A673 (cell line): Measurements from ENCODE around the gene AKAP12. TPM values are rescaled to one million over a fixed set of nuclear protein-coding genes. Genes with fewer than 3 reads are reported as not detected.
"Not testable (repeated sequence)": the region's sequence is repeated elsewhere in the genome, so short reads cannot be mapped to it uniquely, and the experiment has no call there.

Experiments
- BruUV-seq: library from RNA; stranded (reverse); fragments of 400-500 nt; replicated peaks from 2 replicates; lab custom pipeline; 2021; lab: Mats Ljungman, UMichigan
- CTCF ChIA-PET: fragments of 300-600 bp; sonication (Branson Sonifier 250); formaldehyde crosslinking; loops from one replicate; lab custom pipeline; 2022; ENCODE audit warnings: antibody characterized with exemption; lab: Charles Lee
- POLR2A ChIA-PET: fragments of 300-600 bp; sonication (Branson Sonifier 250); formaldehyde crosslinking; loops from one replicate; lab custom pipeline; 2022; ENCODE audit warnings: antibody characterized with exemption; ENCODE audit not compliant: low non-redundant PET; lab: Charles Lee
- DNase-seq: peaks from one replicate; pipeline ENCODE4 v3.0.0-alpha.2; 2015; ENCODE audit warnings: low spot score
- H3K27ac ChIP-seq: fragments of 200-600 bp; sonication (generic); 2 replicates; pipeline ENCODE4 v1.5.1; 2016; ENCODE audit warnings: mixed run types, low read depth, mild to moderate bottlenecking, mixed read lengths, antibody characterized with exemption, low read length; ENCODE audit not compliant: poor library complexity, severe bottlenecking
- H3K27me3 ChIP-seq: fragments of 200-600 bp; sonication (generic); replicated peaks from 2 replicates; pipeline ENCODE4 v1.6.1; 2017; ENCODE audit warnings: mixed run types, low read depth, mild to moderate bottlenecking, mixed read lengths, antibody characterized with exemption, low read length; ENCODE audit not compliant: insufficient read depth, poor library complexity
- H3K36me3 ChIP-seq: fragments of 200-600 bp; sonication (generic); 2 replicates; pipeline ENCODE4 v1.6.1; 2016; ENCODE audit warnings: mixed run types, mild to moderate bottlenecking, mixed read lengths, antibody characterized with exemption, low read length; ENCODE audit not compliant: insufficient read depth, poor library complexity, severe bottlenecking
- H3K4me1 ChIP-seq: fragments of 200-600 bp; sonication (generic); 2 replicates; pipeline ENCODE4 v1.6.1; 2017; ENCODE audit warnings: mixed run types, mild to moderate bottlenecking, mixed read lengths, antibody characterized with exemption, low read length; ENCODE audit not compliant: insufficient read depth, poor library complexity, severe bottlenecking
- H3K4me3 ChIP-seq: fragments of 200-600 bp; sonication (generic); 2 replicates; pipeline ENCODE4 v1.5.1; 2016; ENCODE audit warnings: low read depth, mixed run types, mild to moderate bottlenecking, mixed read lengths, low read length; ENCODE audit not compliant: poor library complexity, severe bottlenecking
- H3K9me3 ChIP-seq: fragments of 200-600 bp; sonication (generic); 2 replicates; pipeline ENCODE4 v1.6.1; 2016; ENCODE audit warnings: mixed run types, low read depth, mild to moderate bottlenecking, mixed read lengths, antibody characterized with exemption, low read length; ENCODE audit not compliant: poor library complexity, severe bottlenecking
- CTCF ChIP-seq: fragments of 300-800, 200-600 bp; sonication (generic); conservative IDR thresholded peaks from 2 replicates; pipeline ENCODE4 v1.5.1; 2017; ENCODE audit warnings: low read depth, mild to moderate bottlenecking, antibody characterized with exemption, low read length, moderate library complexity, mixed read lengths
- EZH2 ChIP-seq: fragments of 200-600 bp; sonication (generic); IDR thresholded peaks from 2 replicates; pipeline ENCODE4 v1.6.1; 2017; ENCODE audit warnings: borderline replicate concordance, low read depth, mild to moderate bottlenecking, mixed read lengths, antibody characterized with exemption, low read length; ENCODE audit not compliant: poor library complexity, severe bottlenecking
- intact Hi-C: fragments of 100-400 bp; cut with micrococcal nuclease; formaldehyde crosslinking; loops from one replicate; pipeline ENCODE4 v1.10.0; 2022; ENCODE audit not compliant: unreplicated experiment
- total RNA-seq: library from RNA; stranded (reverse); gene quantifications from 2 replicates; pipeline ENCODE4 v1.2.3, GENCODE V29; 2021

AKAP12 gene
- total RNA-seq, 1 experiment from 2014 or later: 37.3 TPM

GRCh38 chr6:151310279-151310678 lies 70.5 kb downstream of the AKAP12 start:
- POLR2A ChIA-PET: no interaction called here
- TF ChIP-seq CTCF: no peak
- no peak for TF ChIP-seq EZH2

GRCh38 chr6:151310852-151311767 lies 71.3 kb downstream of the AKAP12 start:
- intact Hi-C loops: no loop called here
- TF ChIP-seq CTCF (no peak), EZH2 (no peak)
- no peaks in the 10 kb centered on the region for H3K4me1 ChIP-seq
- no peak overlapping the region for H3K4me3 ChIP-seq
- BruUV-seq: no TSS peak
- DNase-seq: no peak
- H3K36me3 ChIP-seq: no peaks in the 10 kb centered on the region
- no peak overlapping the region for H3K27ac ChIP-seq
- no peaks in the 10 kb centered on the region for H3K27me3 ChIP-seq
- CTCF ChIA-PET: no interaction called here
- POLR2A ChIA-PET: no interaction called here
- no peaks in the 10 kb centered on the region for H3K9me3 ChIP-seq

More at GRCh38 chr6:151310279-151310678, 70.5 kb downstream of the AKAP12 start:
- intact Hi-C loops: no loop called here
- Histone ChIP-seq H3K27me3 (no peaks in the 10 kb centered on the region), H3K9me3 (no peaks in the 10 kb centered on the region), H3K4me3 (no peak overlapping the region), H3K36me3 (no peaks in the 10 kb centered on the region), H3K27ac (no peak overlapping the region), H3K4me1 (no peaks in the 10 kb centered on the region)
- no TSS peak for BruUV-seq
- no peak for DNase-seq
- CTCF ChIA-PET: no interaction called here

GRCh38 chr6:151313066-151313491 lies 73.3 kb downstream of the AKAP12 start:
- Histone ChIP-seq H3K4me3 (no peak overlapping the region), H3K27me3 (no peaks in the 10 kb centered on the region), H3K4me1 (no peaks in the 10 kb centered on the region), H3K27ac (no peak overlapping the region), H3K9me3 (no peaks in the 10 kb centered on the region), H3K36me3 (no peaks in the 10 kb centered on the region)
- DNase-seq: no peak
- intact Hi-C loops: no loop called here
- no peak for TF ChIP-seq EZH2
- TF ChIP-seq CTCF: no peak
- CTCF ChIA-PET: no interaction called here
- no TSS peak for BruUV-seq
- POLR2A ChIA-PET: interaction anchor here (0.7 kb wide), 1 partner anchor 403 kb away, joined by 4 read pairs; no protein-coding TSS in a partner anchor

- H3K4me1 ChIP-seq, POLR2A ChIA-PET, BruUV-seq, DNase-seq, CTCF ChIA-PET, H3K9me3 ChIP-seq, H3K4me3 ChIP-seq, intact Hi-C loops, H3K36me3 ChIP-seq, H3K27ac ChIP-seq, H3K27me3 ChIP-seq: not testable (repeated sequence)
Measured at GRCh38 chr6:151315661-151316060, 75.9 kb downstream of the AKAP12 start.
